GM12878 (cell line): ENCODE measurements around the gene SOBP. TPM values are rescaled to one million over a fixed set of nuclear protein-coding genes. Genes with fewer than 3 reads are reported as not detected.
A peak's percentile ranks its signal among the peaks of the same experiment; 100 is the strongest.

Experiments used
- ATAC-seq: fragments of 200-7000 bp; cut with Tn5 transposase; 3 replicates; pipeline ENCODE4 v1.9.1; 2020; ENCODE audit warnings: mild to moderate bottlenecking, moderate library complexity
- BruUV-seq: library from RNA; stranded (reverse); fragments of 400-500 nt; replicated peaks from 2 replicates; lab custom pipeline; 2021; lab: Mats Ljungman, UMichigan
- CTCF ChIA-PET: fragments of 300-600 bp; sonication (Branson Sonifier 250); formaldehyde crosslinking; extraction: SDS; loops from one replicate; lab custom pipeline; 2021; ENCODE audit warnings: inconsistent platforms; lab: Yijun Ruan, JAX
- POLR2A ChIA-PET: fragments of 350-600 bp; formaldehyde crosslinking; extraction: SDS; loops from one replicate; lab custom pipeline; 2021; ENCODE audit warnings: inconsistent platforms; lab: Charles Lee
- RAD21 ChIA-PET: fragments of 300-600 bp; sonication (Branson Sonifier 250); formaldehyde crosslinking; loops from one replicate; lab custom pipeline; 2023; ENCODE audit warnings: antibody characterized with exemption; ENCODE audit not compliant: unreplicated experiment; lab: Charles Lee
- SMC1A ChIA-PET: fragments of 300-600 bp; sonication (Branson Sonifier 250); formaldehyde crosslinking; loops from one replicate; lab custom pipeline; 2023; ENCODE audit not compliant: unreplicated experiment, uncharacterized antibody; lab: Charles Lee
- DNase-seq: peaks from one replicate; pipeline ENCODE4 v3.0.0-alpha.2; 2011; ENCODE audit warnings: low read depth, low spot score
- FAIRE-seq: peaks from 3 replicates; lab custom pipeline; 2011; peaks lifted over from hg19 to GRCh38; lab: Jason Lieb, UNC
- H2AFZ ChIP-seq: 2 replicates; pipeline ENCODE4 v1.6.0; 2011; ENCODE audit warnings: low read depth, low read length, control low read depth; ENCODE audit not compliant: control insufficient read depth
- H3K27ac ChIP-seq: 2 replicates; pipeline ENCODE4 v1.5.1; 2011; ENCODE audit warnings: control low read depth; ENCODE audit not compliant: control insufficient read depth, insufficient read depth
- H3K27me3 ChIP-seq, 2 experiments: replicated peaks in 1 of 2; 2 replicates each; pipeline versions ENCODE4 v1.6.0 to v1.6.1; 2011; ENCODE audit warnings: low read length in 1 of 2; ENCODE audit not compliant: control insufficient read depth in 2 of 2, insufficient read depth in 2 of 2
- H3K36me3 ChIP-seq, 2 experiments: 2 replicates each; pipeline ENCODE4 v1.5.1; 2011; ENCODE audit warnings: low read length in 1 of 2; ENCODE audit not compliant: control insufficient read depth in 2 of 2, insufficient read depth in 2 of 2
- H3K4me1 ChIP-seq: 2 replicates; pipeline ENCODE4 v1.6.1; 2011; ENCODE audit warnings: mild to moderate bottlenecking, low read length, moderate library complexity, mixed read lengths; ENCODE audit not compliant: control insufficient read depth, insufficient read depth
- H3K4me2 ChIP-seq: 2 replicates; pipeline ENCODE4 v1.6.0; 2011; ENCODE audit warnings: control low read depth; ENCODE audit not compliant: control insufficient read depth, insufficient read depth
- H3K4me3 ChIP-seq: fragments of 200-600 bp; sonication (generic); 2 replicates; pipeline ENCODE4 v1.5.1; 2016
- H3K79me2 ChIP-seq: 2 replicates; pipeline ENCODE4 v1.6.0; 2011; ENCODE audit warnings: low read length; ENCODE audit not compliant: control insufficient read depth, insufficient read depth
- H3K9ac ChIP-seq: 2 replicates; pipeline ENCODE4 v1.8.0; 2011; ENCODE audit warnings: low read length, control low read depth, mixed read lengths; ENCODE audit not compliant: control insufficient read depth, insufficient read depth
- H3K9me3 ChIP-seq: replicated peaks from 3 replicates; pipeline ENCODE4 v1.5.1; 2011; ENCODE audit warnings: mild to moderate bottlenecking, low read length; ENCODE audit not compliant: control insufficient read depth, insufficient read depth
- H4K20me1 ChIP-seq: 2 replicates; pipeline ENCODE4 v1.6.0; 2011; ENCODE audit not compliant: control insufficient read depth, insufficient read depth
- CHD4 ChIP-seq: fragments of 200-600 bp; sonication (generic); IDR thresholded peaks from 2 replicates; pipeline ENCODE4 v1.6.1; 2016; ENCODE audit warnings: mild to moderate bottlenecking
- ELK1 ChIP-seq: IDR thresholded peaks from 2 replicates; pipeline ENCODE4 v1.6.1; 2012; ENCODE audit warnings: low read depth, low read length, improper control_type of control experiment
- HDAC2 ChIP-seq: fragments of 200-600 bp; sonication (generic); IDR thresholded peaks from 2 replicates; pipeline ENCODE4 v1.6.1; 2017
- MYC ChIP-seq: IDR thresholded peaks from 2 replicates; pipeline ENCODE4 v1.6.1; 2011; ENCODE audit warnings: mild to moderate bottlenecking, low read length, moderate library complexity, inconsistent platforms; ENCODE audit not compliant: insufficient read depth, insufficient replicate concordance, insufficient read length, severe bottlenecking
- PAX5 ChIP-seq: IDR thresholded peaks from 2 replicates; pipeline ENCODE4 v1.6.1; 2011; ENCODE audit warnings: low read depth, low read length, borderline replicate concordance
- PBX3 ChIP-seq: IDR thresholded peaks from 2 replicates; pipeline ENCODE4 v1.6.1; 2011; ENCODE audit warnings: mild to moderate bottlenecking, low read depth, low read length, moderate library complexity; ENCODE audit not compliant: insufficient replicate concordance
- SIX5 ChIP-seq: IDR thresholded peaks from 2 replicates; pipeline ENCODE4 v1.6.1; 2011; ENCODE audit warnings: mild to moderate bottlenecking, low read depth, low read length, moderate library complexity; ENCODE audit not compliant: severe bottlenecking
- SPI1 ChIP-seq: IDR thresholded peaks from 2 replicates; pipeline ENCODE4 v1.6.1; 2011; ENCODE audit warnings: low read depth, mild to moderate bottlenecking, low read length, moderate library complexity, borderline replicate concordance; ENCODE audit not compliant: insufficient read depth
- ZNF24 ChIP-seq: fragments of 450-650 bp; IDR thresholded peaks from 2 replicates; pipeline ENCODE4 v1.6.1; 2017; ENCODE audit warnings: antibody characterized with exemption, mild to moderate bottlenecking
- WGBS: methylation state at CpG from one replicate; pipeline ENCODE4 v1.1.6; 2016; ENCODE audit warnings: low lambda C conversion rate; ENCODE audit not compliant: insufficient replicate concordance, insufficient coverage; ENCODE audit errors: missing lambda C conversion rate; 5-methylcytosine and 5-hydroxymethylcytosine counted together
- in situ Hi-C: fragments of 300-500 bp; cut with MboI; formaldehyde crosslinking; loops from 9 replicates; pipeline ENCODE4 v1.14.3; 2018; ENCODE audit warnings: mixed read lengths
- intact Hi-C: fragments of 100-400 bp; cut with micrococcal nuclease; formaldehyde crosslinking; loops from one replicate; pipeline ENCODE4 v1.14.2; 2022; ENCODE audit not compliant: unreplicated experiment
- polyA plus RNA-seq, 11 experiments: library from polyadenylated mRNA; depleted of rRNA in 4 of 11; unstranded in 6 of 11; stranded (reverse) in 5 of 11; fragments of >200 nt; fragmentation: Nextera tagmentation in 4 of 11; fragmentation: Illumina TruSeq in 1 of 11; extraction: Ambion mirVana in 4 of 11; extraction: Trizol in 1 of 11; gene quantifications; 1 replicate in 1 of 11; 2 replicates in 10 of 11; pipeline versions ENCODE4 v1.2.1 to v1.2.3, GENCODE V29; 2011 to 2016; ENCODE audit warnings: inconsistent platforms in 2 of 11, missing spikeins in 2 of 11, low read depth in 1 of 11
- total RNA-seq, 4 experiments: library from RNA; depleted of rRNA in 3 of 4; stranded (reverse); fragments of >200 nt in 3 of 4; fragmentation: Illumina TruSeq in 1 of 4; extraction: Trizol in 1 of 4; gene quantifications; 2 replicates each; pipeline versions ENCODE4 v1.2.1 to v1.2.3, GENCODE V29; 2013 to 2021

The SOBP gene
- total and polyA plus RNA-seq, 10 of the 15 experiments (the other 5 are each of a cell fraction or from before 2014, with no cell fraction given): 0.49 to 1.9 (median 0.78) TPM

GRCh38 chr6:107637316-107638315, 147.7 kb downstream of the SOBP start:
- TF ChIP-seq MYC (no peak), PAX5 (no peak), CHD4 (no peak), SIX5 (no peak), PBX3 (no peak), ELK1 (no peak), ZNF24 (no peak), SPI1 (no peak), HDAC2 (no peak)
- H4K20me1 ChIP-seq: no peaks in the 10 kb centered on the region
- no peak overlapping the region for H2AFZ ChIP-seq
- SMC1A ChIA-PET: interaction anchor here (1.6 kb wide), 1 partner anchor 19 kb away, joined by 4 read pairs; no protein-coding TSS in a partner anchor
- ATAC-seq (peak; percentile 43; the same call in 2 of the 3 replicates), FAIRE-seq (no peak), DNase-seq (no peak)
- no peaks in the 10 kb centered on the region for H3K36me3 ChIP-seq
- H3K9me3 ChIP-seq: no peaks in the 10 kb centered on the region
- peaks cover 2 to 10% of the 10 kb centered on the region in 2 experiments for H3K27me3 ChIP-seq
- H3K79me2 ChIP-seq: no peaks in the 10 kb centered on the region
- intact Hi-C loops (no loop called here), in situ Hi-C loops (no loop called here)
- 54% methylated on average over 11 of the region's 11 CpGs for WGBS
- H3K4me1 ChIP-seq: peaks cover 7% of the 10 kb centered on the region
- no peak overlapping the region for H3K27ac ChIP-seq
- no TSS peak for BruUV-seq
- H3K4me2 ChIP-seq: no peak overlapping the region
- H3K4me3 ChIP-seq: no peak overlapping the region
- RAD21 ChIA-PET: interaction anchor here (1.1 kb wide), 1 partner anchor 22 kb away, joined by 3 read pairs; no protein-coding TSS in a partner anchor
- CTCF ChIA-PET: interaction anchor here (1.2 to 1.6 kb wide), 4 partner anchors 16 to 319 kb away, joined by 3 to 5 read pairs (median 4); no protein-coding TSS in a partner anchor
- POLR2A ChIA-PET: no interaction called here
- H3K9ac ChIP-seq: no peak overlapping the region
